Endothelial cell of coronary artery (primary cell): Measurements from ENCODE around the gene THBS4. TPM values are rescaled to one million over a fixed set of nuclear protein-coding genes. Genes with fewer than 3 reads are reported as not detected.

Source experiments
- total RNA-seq: library from RNA; depleted of rRNA; stranded (reverse); fragments of >200 nt; gene quantifications from 2 replicates; pipeline ENCODE4 v1.2.3, GENCODE V29; 2014

The THBS4 gene
- under 0.01 and 0.09 TPM in 2 replicates for total RNA-seq

GRCh38 chr5:80034962-80035821 is at the start of gene THBS4:
THBS4 (plus strand) TSS chr5:80035348; CDS start chr5:80035538, 190 bp downstream.

GRCh38 chr5:79990598-79991507 is 44.3 kb upstream of the THBS4 start, which contains the start of gene MTX3:
MTX3 (minus strand) TSS chr5:79991262; CDS start chr5:79991238, 24 bp downstream.

Other genes starting within 250 kb of the THBS4 start
- gene MTX3, start 44.1 kb upstream of the THBS4 start, total RNA-seq: 3.0 and 7.5 TPM in 2 replicates
- 6.5 and 7.7 TPM in 2 replicates for gene SERINC5, start 220.7 kb downstream of the THBS4 start, total RNA-seq